ENCODE results near the gene CDYL. TPM values are rescaled to one million over a fixed set of nuclear protein-coding genes. Genes with fewer than 3 reads are reported as not detected.

Gene CDYL
- total RNA-seq, 1 donor from 2014 or later = 53.5 TPM

GRCh38 chr6:4740032-4740431 lies 36.2 kb upstream of the CDYL start:
- no peaks in the 10 kb centered on the region for H3K79me2 ChIP-seq (ENCODE audit: low read depth)
- H3K9me3 ChIP-seq (ENCODE audit: low read depth) = no peaks in the 10 kb centered on the region
- no peak for TF ChIP-seq EZH2phosphoT487 (IDR thresholded peaks at IDR 0.05)
- no peak for TF ChIP-seq CTCF (IDR thresholded peaks at IDR 0.05)
- TF ChIP-seq EZH2 (IDR thresholded peaks at IDR 0.05) = no peak
- no peaks in the 10 kb centered on the region for H4K20me1 ChIP-seq (ENCODE audit: low read depth)
- no peak overlapping the region for H3K4me3 ChIP-seq
- no peaks in the 10 kb centered on the region for H3K36me3 Mint-ChIP-seq
- no peaks in the 10 kb centered on the region for H3K4me1 Mint-ChIP-seq
- H2AFZ ChIP-seq (replicated peaks) = no peak overlapping the region
- H3K4me3 Mint-ChIP-seq = no peak overlapping the region
- peaks cover 4% of the 10 kb centered on the region for H3K27me3 Mint-ChIP-seq (ENCODE audit: insufficient read depth, low read depth)
- no peaks in the 10 kb centered on the region for H3K9me3 Mint-ChIP-seq
- H3F3A ChIP-seq (ENCODE audit: low read depth) = no peaks in the 10 kb centered on the region
- H3K4me1 ChIP-seq = no peaks in the 10 kb centered on the region
- H3K27ac ChIP-seq = no peak overlapping the region
- H3K4me2 ChIP-seq = no peak overlapping the region
- H3K36me3 ChIP-seq = no peaks in the 10 kb centered on the region
- H3K9ac ChIP-seq = no peak overlapping the region
- H3K27ac Mint-ChIP-seq = peak overlapping the region; percentile 63
- no peak for DNase-seq (ENCODE audit: low spot score)
- no peaks in the 10 kb centered on the region for H3K27me3 ChIP-seq

GRCh38 chr6:4743062-4743461 lies 33.1 kb upstream of the CDYL start:
- Histone ChIP-seq H2AFZ (replicated peaks) (no peak overlapping the region), H3K9ac (no peak overlapping the region), H3K4me3 (no peak overlapping the region), H3K9me3 (ENCODE audit: low read depth) (no peaks in the 10 kb centered on the region), H3K27ac (no peak overlapping the region), H3K36me3 (no peaks in the 10 kb centered on the region), H4K20me1 (ENCODE audit: low read depth) (no peaks in the 10 kb centered on the region), H3K4me1 (no peaks in the 10 kb centered on the region), H3F3A (ENCODE audit: low read depth) (no peaks in the 10 kb centered on the region), H3K27me3 (no peaks in the 10 kb centered on the region), H3K79me2 (ENCODE audit: low read depth) (no peaks in the 10 kb centered on the region), H3K4me2 (no peak overlapping the region)
- Mint-ChIP-seq H3K36me3 (no peaks in the 10 kb centered on the region), H3K27ac (no peak overlapping the region), H3K4me1 (no peaks in the 10 kb centered on the region), H3K9me3 (no peaks in the 10 kb centered on the region), H3K27me3 (ENCODE audit: insufficient read depth, low read depth) (peaks cover 8% of the 10 kb centered on the region), H3K4me3 (no peak overlapping the region)
- no peak for DNase-seq (ENCODE audit: low spot score)
- TF ChIP-seq CTCF (IDR thresholded peaks at IDR 0.05) (no peak), EZH2 (IDR thresholded peaks at IDR 0.05) (no peak), EZH2phosphoT487 (IDR thresholded peaks at IDR 0.05) (no peak)

GRCh38 chr6:4743926-4744325 lies 32.3 kb upstream of the CDYL start:
- H3K27me3 Mint-ChIP-seq (ENCODE audit: insufficient read depth, low read depth) = peaks cover 6% of the 10 kb centered on the region

More at GRCh38 chr6:4743926-4744325, 32.3 kb upstream of the CDYL start:
- H2AFZ ChIP-seq (replicated peaks) = no peak overlapping the region
- no peaks in the 10 kb centered on the region for H4K20me1 ChIP-seq (ENCODE audit: low read depth)
- no peaks in the 10 kb centered on the region for H3K4me1 ChIP-seq
- no peaks in the 10 kb centered on the region for H3K36me3 ChIP-seq
- H3F3A ChIP-seq (ENCODE audit: low read depth) = no peaks in the 10 kb centered on the region
- Mint-ChIP-seq H3K27ac (no peak overlapping the region), H3K9me3 (no peaks in the 10 kb centered on the region), H3K4me3 (no peak overlapping the region), H3K4me1 (no peaks in the 10 kb centered on the region), H3K36me3 (no peaks in the 10 kb centered on the region)
- H3K79me2 ChIP-seq (ENCODE audit: low read depth) = no peaks in the 10 kb centered on the region
- H3K27ac ChIP-seq = no peak overlapping the region
- no peak overlapping the region for H3K9ac ChIP-seq
- TF ChIP-seq EZH2phosphoT487 (IDR thresholded peaks at IDR 0.05) (no peak), EZH2 (IDR thresholded peaks at IDR 0.05) (no peak), CTCF (IDR thresholded peaks at IDR 0.05) (no peak)
- H3K27me3 ChIP-seq = no peaks in the 10 kb centered on the region
- DNase-seq (ENCODE audit: low spot score) = no peak
- no peak overlapping the region for H3K4me3 ChIP-seq
- no peaks in the 10 kb centered on the region for H3K9me3 ChIP-seq (ENCODE audit: low read depth)
- H3K4me2 ChIP-seq = no peak overlapping the region

Measured in neural progenitor cell (in vitro differentiated cells).